ENCODE results near the gene FMNL2.
A peak's percentile ranks its signal among the peaks of the same experiment; 100 is the strongest.

FMNL2 gene

DNA sequence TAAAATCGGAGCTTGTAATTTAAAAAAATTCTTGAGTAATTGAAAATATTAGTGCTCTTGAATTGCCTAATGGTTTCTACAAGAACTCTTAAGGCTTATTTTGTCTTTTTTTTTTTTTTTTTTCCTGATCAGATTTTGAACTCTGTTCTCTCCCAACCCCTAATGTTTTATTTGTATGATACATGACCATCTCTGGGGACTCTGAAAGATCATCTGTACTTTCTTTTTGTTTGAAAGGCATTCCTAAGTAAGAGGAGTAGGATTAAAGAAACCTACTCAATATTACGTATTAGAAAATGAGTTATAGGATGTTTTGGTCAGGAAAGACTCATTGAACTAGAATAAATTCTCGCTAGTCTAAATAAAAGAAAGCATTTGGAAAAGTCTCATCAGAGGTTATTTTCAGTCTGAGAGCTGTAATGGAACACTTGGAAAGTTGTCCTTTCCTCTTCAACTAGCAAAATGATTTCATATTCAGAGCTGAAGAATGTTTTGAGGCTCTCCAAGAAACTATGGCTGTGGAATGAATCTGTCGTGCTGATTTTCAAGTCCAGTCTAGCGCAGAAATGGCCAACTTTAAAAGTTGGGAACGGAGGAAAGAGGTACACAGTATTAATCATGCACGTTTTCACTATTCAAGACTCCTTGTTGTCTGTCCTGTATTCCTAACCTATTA, 199.6 kb downstream of the FMNL2 start:
- no peak for DNase-seq

DNA sequence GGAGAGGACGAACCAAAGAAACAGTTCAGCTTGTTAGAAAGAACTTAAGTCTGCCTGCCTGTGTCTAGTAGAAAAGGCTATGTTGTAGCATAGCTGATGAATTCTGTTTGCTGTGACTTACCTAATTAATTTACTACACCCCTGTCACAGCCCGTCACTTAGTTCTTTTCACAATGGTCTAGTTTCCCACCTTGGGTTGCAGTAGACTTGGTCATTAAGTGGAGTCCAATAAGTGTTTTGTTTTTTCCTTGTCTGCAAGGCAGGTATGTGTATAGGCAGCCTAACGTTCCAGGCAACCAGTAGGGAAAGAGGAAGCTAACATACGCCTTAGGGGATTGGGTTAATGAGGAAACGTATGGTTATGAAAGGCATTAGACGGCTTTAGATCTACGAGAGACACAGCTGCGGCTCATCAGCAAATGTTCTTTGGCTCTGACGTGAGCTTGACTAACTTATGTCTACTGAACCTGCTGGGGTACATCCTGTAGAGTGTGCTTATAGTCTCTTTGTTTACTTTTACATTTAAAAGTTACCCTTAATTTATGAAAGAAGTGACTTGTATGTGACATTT, 202.2 kb downstream of the FMNL2 start:
- no peak for DNase-seq

DNA sequence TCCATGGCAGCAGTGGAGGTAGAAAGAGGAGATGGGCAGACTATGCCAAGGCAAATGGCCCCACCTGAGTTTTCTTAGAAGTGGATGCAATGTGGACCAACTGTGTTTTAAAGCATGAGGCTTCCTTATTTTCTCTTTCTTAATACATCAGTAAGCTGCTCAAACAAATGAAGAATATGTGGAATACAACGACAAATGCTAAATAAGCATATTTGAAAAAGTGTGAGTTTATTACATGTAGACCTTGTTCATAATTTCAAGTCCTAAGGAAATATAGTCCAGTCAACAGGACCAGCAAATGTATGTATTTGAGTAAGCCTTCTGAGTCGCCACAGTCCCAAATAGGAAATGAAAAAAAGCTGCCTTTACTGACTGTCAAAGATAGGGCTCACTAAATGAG, 204.4 kb downstream of the FMNL2 start:
- DNase-seq = no peak

DNA sequence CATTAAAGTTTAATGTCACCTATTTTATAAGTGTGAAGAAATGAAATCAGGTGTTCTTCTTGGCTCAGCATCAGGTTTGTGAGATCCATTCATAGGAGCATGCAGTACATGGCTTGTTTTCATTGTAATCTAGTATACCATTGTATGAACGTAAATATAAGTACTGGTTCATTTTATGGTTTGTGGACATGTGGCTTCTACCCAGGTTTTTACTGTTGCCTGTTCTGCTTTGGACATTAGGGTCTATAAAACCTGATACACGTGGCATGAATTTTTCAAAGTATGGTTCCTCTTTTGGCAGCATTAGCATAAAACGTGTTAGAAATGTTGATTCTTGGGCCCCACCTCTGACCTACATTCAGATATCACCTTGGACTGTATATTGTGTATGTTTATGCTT, 206.7 kb downstream of the FMNL2 start:
- no peak for DNase-seq

DNA sequence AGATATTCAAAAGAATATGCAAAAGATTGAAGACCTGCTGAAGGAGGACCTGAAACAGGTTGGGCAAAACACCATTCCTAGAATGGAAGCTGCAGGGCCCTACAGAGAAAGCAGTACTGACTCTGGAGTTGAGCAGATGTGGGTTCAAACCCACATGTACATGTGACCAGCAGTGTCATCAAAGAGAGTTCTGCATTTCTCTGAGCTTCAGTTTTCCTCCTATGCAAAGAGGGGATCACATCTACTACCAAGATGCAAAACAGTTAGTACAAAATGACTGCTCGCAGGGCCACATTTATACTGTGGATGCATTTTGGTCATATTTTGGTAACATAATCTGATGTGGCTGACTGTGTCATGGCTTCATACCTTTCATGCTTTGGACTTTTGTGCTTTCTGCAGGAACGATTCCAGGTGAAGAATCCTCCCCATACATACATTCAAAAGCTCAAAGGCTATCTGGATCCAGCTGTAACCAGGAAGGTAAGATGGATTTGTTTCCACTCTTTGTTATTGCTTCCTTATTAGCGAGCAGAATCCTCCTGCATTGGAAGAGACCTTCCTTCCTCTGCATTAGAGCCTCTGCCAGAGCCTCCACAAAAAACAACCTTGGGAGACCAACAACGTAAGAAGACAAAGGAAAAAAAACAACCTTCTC, 207.5 kb downstream of the FMNL2 start:
- DNase-seq = no peak

DNA sequence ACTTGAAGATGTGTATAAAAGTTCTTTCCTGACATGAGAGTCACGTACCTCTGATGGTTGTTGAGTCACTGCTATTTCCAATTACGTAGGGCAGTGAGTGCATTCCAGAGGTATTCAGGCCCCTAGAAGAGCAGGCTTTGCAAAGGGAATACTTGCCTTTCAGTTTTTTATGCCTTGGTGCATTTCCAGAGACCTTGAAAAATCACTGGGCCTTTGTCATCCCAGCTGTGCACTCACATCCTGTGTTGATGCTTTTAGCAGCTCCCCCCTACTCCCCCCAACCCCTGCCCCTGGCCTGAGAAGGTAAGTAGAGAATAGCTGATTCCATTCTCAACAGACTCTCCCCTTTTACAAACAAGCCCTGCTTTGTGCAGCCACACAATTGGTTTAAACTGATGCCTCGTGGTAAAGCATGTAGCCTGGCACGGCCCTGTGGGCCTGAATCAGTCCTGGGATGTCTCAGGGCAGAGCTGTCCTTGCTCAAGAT, 208.1 kb downstream of the FMNL2 start:
- peak; percentile 66 for DNase-seq

DNA sequence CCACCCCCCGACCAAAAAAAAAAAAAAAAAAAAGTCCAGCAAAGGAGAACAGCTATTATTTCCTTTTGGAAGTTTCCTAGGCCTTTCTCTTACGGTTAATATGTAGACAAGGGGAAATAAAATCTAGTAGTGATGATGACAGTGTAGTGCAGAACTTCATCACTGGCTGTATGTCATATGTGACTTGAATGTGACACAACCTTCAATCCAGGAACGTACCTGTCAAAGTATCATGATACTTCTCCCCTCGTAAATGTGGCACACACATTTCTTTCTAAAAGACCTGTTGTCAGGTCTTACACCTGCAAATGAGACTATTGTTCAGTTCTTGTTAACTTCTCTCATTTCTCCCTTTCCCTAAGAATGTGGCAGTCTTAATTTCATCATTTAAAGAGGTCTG, 208.7 kb downstream of the FMNL2 start:
- no peak for DNase-seq

DNA sequence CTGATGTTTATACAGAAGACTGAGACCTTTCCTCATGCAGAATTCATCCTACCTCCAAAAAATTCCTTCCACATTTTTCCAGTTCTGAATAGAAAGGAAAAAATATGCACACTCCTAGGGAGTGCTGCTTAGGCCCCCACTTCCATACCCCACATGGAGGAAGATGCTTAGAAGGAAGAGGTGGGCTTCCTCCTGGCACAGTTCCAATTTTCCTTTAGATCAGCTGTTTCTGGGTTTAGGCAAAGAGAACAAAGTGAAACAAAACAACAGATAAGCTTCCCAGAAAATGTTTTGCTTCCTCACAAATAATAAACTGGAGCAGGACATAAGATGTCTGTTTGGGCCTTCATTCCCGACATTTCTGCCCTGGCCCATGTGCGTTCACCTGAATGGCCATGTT, 209.7 kb downstream of the FMNL2 start:
- no peak for DNase-seq

DNA sequence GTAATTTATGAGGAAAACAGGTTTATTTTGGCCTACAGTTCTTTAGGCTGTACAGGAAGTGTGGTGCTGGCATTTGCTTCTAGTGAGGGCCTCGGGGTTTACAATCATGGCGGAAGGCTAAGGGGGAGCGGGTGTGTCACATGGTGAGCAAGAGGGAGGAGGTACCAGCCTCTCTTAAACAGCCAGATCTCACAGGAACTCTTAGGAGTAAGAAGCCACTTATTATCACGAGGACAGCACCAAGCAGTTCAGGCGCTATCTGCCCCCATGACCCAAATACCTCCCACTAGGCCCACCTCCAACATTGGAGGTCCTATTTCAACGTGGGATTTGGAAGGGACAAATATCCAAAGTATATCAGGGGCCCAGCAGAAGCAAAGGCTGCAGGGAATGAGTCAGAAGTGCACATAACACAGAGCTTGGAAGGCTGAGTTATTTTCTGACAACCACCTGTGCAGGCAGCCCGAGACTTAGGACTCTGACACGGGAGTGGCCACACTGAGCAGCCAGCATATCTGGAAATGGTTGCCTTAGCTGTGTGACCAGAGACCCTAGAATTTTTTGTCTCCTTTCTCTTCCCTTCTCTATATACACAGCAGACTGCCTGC, 211.4 kb downstream of the FMNL2 start:
- no peak for DNase-seq

DNA sequence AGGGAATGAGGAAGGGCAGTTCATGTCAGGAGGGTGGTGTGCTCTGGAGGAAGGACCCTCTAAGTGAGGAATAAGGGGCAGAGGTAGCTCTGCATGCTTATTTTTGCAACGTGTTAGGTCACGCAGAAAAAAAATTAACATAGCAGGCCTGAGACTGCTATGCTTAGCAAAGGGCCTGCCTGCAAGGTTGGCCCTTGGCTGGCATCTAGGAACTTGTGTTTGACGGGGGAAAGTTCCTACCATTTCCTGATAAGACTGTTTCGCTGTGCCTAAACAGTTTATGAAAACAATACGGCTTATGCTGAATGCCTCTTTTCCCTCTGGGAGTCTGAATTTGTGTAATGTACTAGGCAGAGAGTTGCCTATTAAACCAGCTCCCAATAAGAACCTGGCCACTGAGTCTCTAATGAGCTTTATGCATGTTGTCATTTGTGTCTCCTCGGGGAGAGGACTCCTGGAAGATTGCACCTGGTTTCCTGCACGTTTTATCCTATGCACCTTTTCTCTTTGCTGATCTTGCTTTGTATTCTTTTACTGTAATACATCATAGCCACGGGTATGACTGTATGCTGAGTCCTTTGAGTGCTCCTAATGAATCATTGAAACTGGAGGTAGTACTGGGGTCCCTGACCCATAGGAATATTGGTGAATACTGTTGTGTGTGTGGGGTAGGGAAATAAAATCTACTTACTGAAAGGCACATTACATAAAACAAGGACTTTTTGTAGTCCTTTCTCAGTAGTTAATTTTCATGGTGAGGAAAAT, 213.3 kb downstream of the FMNL2 start:
- no peak for DNase-seq

DNA sequence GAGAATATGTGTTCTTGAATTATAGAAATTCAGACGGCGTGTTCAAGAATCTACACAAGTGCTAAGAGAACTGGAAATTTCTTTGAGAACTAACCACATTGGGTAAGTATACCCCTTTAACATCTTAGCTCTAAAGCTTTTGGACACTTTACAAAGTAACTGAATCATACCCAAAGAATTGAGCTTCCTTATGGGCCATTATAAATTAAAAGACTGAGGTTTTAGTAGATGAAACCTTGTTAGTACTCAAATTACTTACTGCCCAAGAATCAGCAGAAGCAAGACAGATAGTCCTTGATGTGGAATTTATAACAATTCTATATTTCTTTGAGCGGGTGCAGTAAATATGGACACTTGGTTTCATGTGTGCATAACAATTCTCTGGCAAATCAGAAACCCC, 214.0 kb downstream of the FMNL2 start:
- DNase-seq = no peak

DNA sequence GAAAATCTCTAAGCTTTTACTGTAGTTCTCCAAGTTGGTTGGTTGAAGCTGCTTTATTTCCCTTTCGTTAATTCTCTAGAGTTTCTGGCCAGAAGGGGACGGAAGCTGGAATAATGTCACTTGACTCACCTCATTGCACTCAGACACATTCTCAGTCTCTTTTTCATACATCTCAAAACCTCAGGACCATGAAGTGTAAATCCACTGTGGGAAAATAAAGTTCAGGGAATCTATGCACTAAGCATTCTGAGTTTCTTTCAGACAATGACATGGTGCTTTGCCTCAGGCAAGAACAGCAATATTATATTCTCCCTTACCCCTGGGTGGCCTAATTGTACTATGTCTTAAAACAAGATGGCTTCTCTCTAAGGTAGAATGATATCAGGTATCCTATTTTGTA, 214.4 kb downstream of the FMNL2 start:
- no peak for DNase-seq

DNA sequence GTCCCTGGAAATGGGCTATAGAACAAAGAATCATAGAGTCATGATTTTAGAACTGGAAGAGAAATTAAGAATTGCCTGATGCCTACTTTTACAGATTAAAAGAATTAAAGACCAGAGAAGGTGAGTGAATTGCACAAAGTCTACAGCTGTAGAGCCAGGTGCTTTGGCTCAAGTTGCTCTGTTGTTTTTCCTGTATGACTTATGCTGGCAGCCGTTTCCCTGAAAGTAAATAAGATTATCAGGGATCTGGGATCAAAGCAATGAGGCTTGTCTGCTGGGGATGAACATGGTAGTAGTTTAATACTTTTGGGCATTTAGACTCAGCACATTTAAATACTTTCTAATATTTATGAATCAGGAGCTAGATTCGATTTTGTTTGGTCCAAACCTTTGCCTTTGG, 215.4 kb downstream of the FMNL2 start:
- DNase-seq = no peak

DNA sequence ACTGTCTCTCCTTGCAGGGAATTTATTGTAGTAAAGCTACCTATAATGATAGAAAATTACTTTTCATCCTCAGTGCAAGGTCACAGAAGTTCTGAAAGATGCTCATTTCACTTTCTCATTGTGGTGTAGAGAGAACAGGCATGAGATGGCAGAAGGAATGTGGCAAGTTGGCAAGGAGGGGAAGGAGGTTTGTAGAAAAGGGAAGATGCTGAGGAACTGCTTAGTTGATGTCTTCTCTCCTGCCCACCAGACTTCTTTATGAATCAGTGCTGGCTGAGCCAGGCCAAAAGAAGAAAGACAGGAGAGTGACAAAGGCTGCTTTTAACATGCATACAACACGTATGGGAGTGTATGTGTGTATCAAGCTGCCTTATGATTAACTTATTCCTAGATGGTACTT, 217.9 kb downstream of the FMNL2 start:
- no peak for DNase-seq

DNA sequence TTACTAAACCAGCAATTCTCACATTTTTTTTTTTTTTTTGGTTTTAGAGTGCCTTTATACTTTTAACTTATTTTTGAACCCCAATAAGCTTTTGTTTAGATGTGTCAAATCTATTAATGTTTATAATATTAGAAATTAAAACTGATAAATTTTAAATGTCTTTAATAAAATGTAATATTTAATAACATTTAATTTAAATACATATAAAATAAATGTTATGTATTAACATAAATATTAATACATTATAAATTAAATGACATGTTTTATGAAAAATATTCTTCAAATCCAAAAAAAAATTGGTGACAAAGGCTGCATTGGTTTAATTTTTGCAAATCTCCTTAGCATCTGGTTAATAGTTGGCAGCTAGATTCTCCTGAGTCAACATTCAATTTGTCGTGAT, 218.5 kb downstream of the FMNL2 start:
- DNase-seq = no peak

DNA sequence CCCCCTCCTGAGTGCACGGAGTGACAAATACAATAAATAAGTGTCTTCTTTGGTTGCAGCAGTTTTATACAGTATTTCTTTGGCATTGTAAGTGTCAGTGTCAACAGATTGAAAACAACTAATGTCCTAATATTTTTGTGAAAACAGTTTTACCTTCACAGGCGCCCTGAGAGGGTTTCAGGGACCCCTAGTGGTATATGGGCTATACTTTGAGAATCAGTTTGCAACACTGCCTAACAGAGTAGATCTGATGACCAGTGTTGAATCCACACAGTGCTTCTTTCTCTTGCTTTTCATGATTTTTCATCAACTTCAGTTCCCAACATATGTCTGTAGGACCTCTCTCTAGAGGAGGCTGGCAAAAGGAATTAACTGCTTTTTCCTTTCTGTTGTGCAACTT, 220.1 kb downstream of the FMNL2 start:
- no peak for DNase-seq

DNA sequence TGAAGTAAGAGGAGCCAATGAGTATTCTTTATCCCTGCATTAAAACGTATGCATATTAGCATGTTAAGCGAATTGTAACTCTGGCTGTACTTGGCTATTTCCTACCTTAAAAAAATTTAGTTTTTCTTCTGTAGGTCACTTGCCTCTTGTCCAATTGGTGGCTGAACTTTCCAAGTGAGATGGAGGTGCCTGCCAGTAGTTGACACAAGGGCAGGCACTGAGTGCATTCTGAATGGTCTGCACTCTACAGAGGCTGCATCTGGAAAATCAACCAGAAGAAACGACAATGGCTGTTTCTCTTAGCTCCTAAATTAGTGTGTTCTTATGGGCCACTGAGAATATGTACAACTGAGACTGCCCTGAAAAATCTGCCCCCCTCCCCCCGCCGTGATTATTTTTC, 221.5 kb downstream of the FMNL2 start:
- no peak for DNase-seq

DNA sequence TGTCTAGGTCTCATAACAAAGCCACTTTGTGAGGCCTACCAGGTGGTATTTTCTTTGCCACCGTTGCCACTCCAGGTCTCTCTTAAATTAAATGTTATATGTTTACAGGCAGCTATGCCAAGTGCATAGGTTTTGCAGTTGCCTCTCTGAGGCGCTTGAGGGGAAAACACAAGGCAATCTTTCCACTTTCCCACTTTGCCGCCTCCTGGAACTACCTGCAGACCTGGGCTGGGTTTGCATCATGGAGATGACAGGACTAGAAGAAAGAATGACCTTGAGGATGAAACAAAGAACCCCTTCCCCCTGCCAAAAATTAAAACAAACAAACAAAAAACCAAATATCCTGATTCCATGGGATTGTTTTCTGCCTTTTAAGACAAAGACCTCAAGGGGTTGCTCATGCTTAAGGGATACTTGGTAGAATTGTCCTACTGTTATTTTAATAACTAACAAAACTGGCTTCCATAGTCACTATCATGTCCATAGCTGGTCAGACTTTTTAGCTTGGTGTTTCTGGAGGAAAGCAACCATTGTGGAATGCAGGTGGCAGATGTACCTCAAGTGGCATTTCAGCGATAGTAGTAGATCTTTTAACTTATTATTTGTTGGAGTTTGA, 222.4 kb downstream of the FMNL2 start:
- DNase-seq = no peak

DNA sequence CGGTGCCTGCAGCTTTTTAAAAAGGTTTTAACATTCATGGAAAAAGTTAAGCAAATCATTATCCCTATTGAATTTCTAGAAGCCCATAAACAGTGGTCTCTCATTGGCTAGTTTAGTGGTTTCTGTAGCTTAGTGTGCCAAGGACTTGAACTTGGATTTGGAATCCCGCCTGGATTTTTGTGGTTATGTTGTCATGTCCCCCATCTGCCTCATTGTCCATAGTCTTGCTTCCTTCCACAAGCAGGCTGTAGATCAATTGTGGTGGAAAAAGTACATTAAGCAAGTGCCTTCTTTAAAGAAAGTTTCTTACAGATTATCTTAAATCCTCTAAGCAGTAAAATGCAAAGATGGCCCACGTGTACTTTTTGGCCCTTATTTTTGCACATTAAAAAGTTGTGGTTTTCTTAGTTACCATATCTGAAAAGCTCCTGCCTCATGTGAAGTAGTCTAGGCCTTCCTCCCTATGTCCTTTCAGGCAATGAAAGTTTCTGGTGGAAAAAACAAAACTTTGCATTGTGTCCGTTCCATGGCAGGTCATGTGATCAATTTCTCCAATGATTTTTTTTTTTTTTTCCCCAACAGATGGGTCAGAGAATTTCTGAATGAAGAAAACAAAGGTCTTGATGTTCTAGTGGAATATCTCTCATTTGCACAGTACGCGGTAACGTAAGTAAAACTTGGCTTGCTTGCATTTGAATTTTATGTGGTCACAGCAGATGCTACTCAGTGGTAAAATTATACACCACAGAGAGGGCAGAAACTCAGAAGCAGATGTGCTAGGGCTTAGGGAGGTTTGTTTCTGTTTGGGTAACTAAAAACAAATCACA, 223.4 kb downstream of the FMNL2 start:
- DNase-seq = peak; percentile 67

DNA sequence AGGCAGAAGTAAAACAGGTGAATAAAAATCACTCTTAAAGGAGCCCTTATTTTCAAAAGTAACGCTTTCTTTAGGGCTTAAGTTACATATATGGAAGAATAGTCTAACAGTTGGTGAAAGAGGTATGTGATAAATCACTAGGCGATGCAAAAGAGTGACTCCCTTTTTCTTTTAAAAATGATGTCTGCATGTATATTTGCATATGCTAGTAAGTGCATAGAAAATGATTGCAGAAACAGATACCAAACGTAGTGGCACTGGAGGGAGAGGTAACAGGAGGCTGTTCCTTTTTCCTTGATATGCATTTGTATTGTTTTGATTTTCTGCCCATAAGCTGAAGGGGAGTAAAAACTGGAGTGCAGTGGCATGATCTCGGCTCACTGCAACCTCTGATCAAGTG, 224.0 kb downstream of the FMNL2 start:
- no peak for DNase-seq

DNA sequence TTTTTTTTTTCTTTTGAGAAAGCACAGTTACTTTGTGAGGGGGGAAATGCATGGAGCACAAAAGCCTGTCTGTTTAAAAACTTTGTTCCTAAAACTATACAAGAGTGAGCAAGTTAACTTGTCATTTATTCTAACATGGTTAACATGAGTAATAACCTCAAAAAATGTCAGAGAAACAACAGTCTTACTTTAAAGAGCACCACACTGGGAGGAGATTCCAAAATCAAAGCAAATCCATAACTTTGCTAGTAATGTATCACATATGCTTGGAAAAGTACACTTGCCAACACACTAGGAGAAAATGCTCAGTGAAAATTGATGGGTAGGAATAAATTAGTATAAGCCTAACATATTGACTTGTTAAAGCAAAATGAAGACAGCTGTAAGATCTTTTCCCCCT, 225.2 kb downstream of the FMNL2 start:
- DNase-seq = no peak

All from left hindlimb (tissue), 1 donor.